A549 (cell line): ENCODE results near the gene CLMN.

Source experiments
- CHD4 ChIP-seq: fragments of 200-600 bp; sonication (generic); IDR thresholded peaks from 2 replicates; pipeline ENCODE4 v1.6.1; 2016; ENCODE audit warnings: antibody characterized with exemption, mild to moderate bottlenecking, borderline replicate concordance
- JUNB ChIP-seq: fragments of >200 bp; sonication (Bioruptor Twin); formaldehyde crosslinking; IDR thresholded peaks from 2 replicates; pipeline ENCODE4 v1.6.1; 2016
- KDM1A ChIP-seq: fragments of 200-600 bp; sonication (generic); IDR thresholded peaks from 2 replicates; pipeline ENCODE4 v1.6.1; 2016; ENCODE audit warnings: low read depth, mild to moderate bottlenecking
- MYC ChIP-seq: IDR thresholded peaks from 2 replicates; pipeline ENCODE4 v1.6.1; 2012; ENCODE audit warnings: mild to moderate bottlenecking, inconsistent platforms, low read length, improper control_type of control experiment, borderline replicate concordance
- PHF8 ChIP-seq: fragments of 200-600 bp; sonication (generic); IDR thresholded peaks from 2 replicates; pipeline ENCODE4 v1.6.1; 2016; ENCODE audit warnings: low read depth, mild to moderate bottlenecking, antibody characterized with exemption, moderate library complexity, borderline replicate concordance
- POLR2A ChIP-seq: IDR thresholded peaks from 2 replicates; pipeline ENCODE4 v1.6.1; 2012; ENCODE audit warnings: mild to moderate bottlenecking, low read length
- RAD21 ChIP-seq, 2 experiments: fragments of >200 bp in 1 of 2; sonication (Bioruptor Twin) in 1 of 2; formaldehyde crosslinking in 1 of 2; IDR thresholded peaks in 1 of 2; conservative IDR thresholded peaks in 1 of 2; 2 replicates in 1 of 2; 3 replicates in 1 of 2; pipeline ENCODE4 v1.6.1; 2012 to 2018; ENCODE audit warnings: inconsistent platforms in 1 of 2
- TF ChIP-seq, protein P1 (sequence below): fragments of >200 bp; sonication (Bioruptor Twin); formaldehyde crosslinking; IDR thresholded peaks from 2 replicates; pipeline ENCODE4 v1.6.1; 2016
- TF ChIP-seq, protein P2 (sequence below): fragments of >200 bp; sonication (Bioruptor Twin); formaldehyde crosslinking; IDR thresholded peaks from 3 replicates; pipeline ENCODE4 v1.5.1; 2016
- TF ChIP-seq, protein P3 (sequence below): fragments of 200-600 bp; sonication (generic); IDR thresholded peaks from 2 replicates; pipeline ENCODE4 v1.6.1; 2016; ENCODE audit warnings: antibody characterized with exemption, mild to moderate bottlenecking, moderate library complexity
- TF ChIP-seq, protein P4 (sequence below): IDR thresholded peaks from 2 replicates; pipeline ENCODE4 v1.6.1; 2012

DNA sequence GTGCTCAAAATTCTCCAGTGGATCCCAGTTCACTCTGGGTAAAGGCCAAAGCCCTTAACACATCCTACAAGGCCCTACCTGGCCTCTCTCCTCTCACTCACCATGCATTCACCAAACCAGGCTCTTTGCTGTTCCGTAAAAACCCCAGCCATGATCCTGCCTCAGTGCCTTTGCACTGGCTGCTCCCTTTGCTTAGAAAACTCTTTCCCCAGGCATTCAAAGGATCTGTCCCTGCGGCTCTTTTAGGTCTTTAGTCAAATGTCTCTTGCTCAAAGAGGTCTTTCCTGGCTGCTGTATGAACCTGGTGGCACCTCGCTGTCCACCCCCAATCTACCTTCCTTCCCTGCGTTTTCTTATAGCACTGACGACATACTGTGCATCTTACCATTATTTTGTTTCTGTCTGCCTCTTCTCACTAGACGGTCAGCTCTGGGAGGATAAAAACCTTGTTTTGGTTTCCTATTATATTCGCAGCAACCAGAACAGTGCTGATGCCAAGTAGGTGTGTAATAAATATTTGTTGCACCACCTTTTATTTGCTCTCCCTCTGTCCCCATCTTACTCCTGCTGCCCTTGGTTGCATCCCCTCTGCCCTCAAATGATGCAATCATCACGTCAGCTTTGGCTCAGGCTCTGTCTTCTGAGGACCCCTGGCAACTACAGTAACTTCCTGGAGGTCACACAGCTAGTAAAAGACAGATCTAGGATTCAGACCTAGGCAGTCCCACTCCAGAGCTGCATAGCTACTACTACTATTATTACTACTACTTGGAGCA is 138.6 kb downstream of the CLMN start:
- TF ChIP-seq KDM1A, result no peak
- TF ChIP-seq CHD4, result no peak
- TF ChIP-seq, protein P1, sequence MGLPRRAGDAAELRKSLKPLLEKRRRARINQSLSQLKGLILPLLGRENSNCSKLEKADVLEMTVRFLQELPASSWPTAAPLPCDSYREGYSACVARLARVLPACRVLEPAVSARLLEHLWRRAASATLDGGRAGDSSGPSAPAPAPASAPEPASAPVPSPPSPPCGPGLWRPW, result no peak
- TF ChIP-seq, protein P2, sequence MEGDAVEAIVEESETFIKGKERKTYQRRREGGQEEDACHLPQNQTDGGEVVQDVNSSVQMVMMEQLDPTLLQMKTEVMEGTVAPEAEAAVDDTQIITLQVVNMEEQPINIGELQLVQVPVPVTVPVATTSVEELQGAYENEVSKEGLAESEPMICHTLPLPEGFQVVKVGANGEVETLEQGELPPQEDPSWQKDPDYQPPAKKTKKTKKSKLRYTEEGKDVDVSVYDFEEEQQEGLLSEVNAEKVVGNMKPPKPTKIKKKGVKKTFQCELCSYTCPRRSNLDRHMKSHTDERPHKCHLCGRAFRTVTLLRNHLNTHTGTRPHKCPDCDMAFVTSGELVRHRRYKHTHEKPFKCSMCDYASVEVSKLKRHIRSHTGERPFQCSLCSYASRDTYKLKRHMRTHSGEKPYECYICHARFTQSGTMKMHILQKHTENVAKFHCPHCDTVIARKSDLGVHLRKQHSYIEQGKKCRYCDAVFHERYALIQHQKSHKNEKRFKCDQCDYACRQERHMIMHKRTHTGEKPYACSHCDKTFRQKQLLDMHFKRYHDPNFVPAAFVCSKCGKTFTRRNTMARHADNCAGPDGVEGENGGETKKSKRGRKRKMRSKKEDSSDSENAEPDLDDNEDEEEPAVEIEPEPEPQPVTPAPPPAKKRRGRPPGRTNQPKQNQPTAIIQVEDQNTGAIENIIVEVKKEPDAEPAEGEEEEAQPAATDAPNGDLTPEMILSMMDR, result no peak
- no peak for TF ChIP-seq MYC
- TF ChIP-seq, protein P3, sequence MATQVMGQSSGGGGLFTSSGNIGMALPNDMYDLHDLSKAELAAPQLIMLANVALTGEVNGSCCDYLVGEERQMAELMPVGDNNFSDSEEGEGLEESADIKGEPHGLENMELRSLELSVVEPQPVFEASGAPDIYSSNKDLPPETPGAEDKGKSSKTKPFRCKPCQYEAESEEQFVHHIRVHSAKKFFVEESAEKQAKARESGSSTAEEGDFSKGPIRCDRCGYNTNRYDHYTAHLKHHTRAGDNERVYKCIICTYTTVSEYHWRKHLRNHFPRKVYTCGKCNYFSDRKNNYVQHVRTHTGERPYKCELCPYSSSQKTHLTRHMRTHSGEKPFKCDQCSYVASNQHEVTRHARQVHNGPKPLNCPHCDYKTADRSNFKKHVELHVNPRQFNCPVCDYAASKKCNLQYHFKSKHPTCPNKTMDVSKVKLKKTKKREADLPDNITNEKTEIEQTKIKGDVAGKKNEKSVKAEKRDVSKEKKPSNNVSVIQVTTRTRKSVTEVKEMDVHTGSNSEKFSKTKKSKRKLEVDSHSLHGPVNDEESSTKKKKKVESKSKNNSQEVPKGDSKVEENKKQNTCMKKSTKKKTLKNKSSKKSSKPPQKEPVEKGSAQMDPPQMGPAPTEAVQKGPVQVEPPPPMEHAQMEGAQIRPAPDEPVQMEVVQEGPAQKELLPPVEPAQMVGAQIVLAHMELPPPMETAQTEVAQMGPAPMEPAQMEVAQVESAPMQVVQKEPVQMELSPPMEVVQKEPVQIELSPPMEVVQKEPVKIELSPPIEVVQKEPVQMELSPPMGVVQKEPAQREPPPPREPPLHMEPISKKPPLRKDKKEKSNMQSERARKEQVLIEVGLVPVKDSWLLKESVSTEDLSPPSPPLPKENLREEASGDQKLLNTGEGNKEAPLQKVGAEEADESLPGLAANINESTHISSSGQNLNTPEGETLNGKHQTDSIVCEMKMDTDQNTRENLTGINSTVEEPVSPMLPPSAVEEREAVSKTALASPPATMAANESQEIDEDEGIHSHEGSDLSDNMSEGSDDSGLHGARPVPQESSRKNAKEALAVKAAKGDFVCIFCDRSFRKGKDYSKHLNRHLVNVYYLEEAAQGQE, result no peak
- TF ChIP-seq POLR2A, result no peak
- TF ChIP-seq RAD21 (conservative IDR thresholded peaks at IDR 0.05 in 1 of 2, IDR thresholded peaks at IDR 0.05 in 1 of 2), result no peak
- TF ChIP-seq PHF8, result no peak
- TF ChIP-seq, protein P4, sequence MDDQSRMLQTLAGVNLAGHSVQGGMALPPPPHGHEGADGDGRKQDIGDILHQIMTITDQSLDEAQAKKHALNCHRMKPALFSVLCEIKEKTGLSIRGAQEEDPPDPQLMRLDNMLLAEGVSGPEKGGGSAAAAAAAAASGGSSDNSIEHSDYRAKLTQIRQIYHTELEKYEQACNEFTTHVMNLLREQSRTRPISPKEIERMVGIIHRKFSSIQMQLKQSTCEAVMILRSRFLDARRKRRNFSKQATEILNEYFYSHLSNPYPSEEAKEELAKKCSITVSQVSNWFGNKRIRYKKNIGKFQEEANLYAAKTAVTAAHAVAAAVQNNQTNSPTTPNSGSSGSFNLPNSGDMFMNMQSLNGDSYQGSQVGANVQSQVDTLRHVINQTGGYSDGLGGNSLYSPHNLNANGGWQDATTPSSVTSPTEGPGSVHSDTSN, result no peak
- no peak for TF ChIP-seq JUNB
